GM10266 (cell line): ENCODE data around the gene SGIP1.

Experiments used
- DNase-seq: peaks from one replicate; pipeline ENCODE4 v3.0.0; 2012; ENCODE audit errors: extremely low spot score
- CTCF ChIP-seq: IDR thresholded peaks from 2 replicates; pipeline ENCODE4 v1.5.1; 2012; ENCODE audit warnings: mild to moderate bottlenecking, low read depth; ENCODE audit not compliant: control insufficient read depth, insufficient read depth; ENCODE audit errors: missing control alignments

Gene SGIP1

GRCh38 chr1:66540434-66541032 lies 6.6 kb downstream of the SGIP1 start:
- no peak for TF ChIP-seq CTCF
- DNase-seq: no peak

GRCh38 chr1:66542314-66542713 lies 8.4 kb downstream of the SGIP1 start:
- DNase-seq: no peak
- no peak for TF ChIP-seq CTCF

GRCh38 chr1:66542811-66543767 lies 9.1 kb downstream of the SGIP1 start:
- no peak for TF ChIP-seq CTCF
- DNase-seq: no peak

- no peak for TF ChIP-seq CTCF
Observed at GRCh38 chr1:66546047-66546810, 12.3 kb downstream of the SGIP1 start.

GRCh38 chr1:66549017-66549416 lies 15.1 kb downstream of the SGIP1 start:
- no peak for TF ChIP-seq CTCF
- DNase-seq: no peak

More at GRCh38 chr1:66546047-66546810, 12.3 kb downstream of the SGIP1 start:
- no peak for DNase-seq

GRCh38 chr1:66550243-66550642 lies 16.3 kb downstream of the SGIP1 start:
- TF ChIP-seq CTCF: no peak
- no peak for DNase-seq
